HG02642 (cell line): ENCODE results near the gene FAM53B.
"Not testable (repeated sequence)": the region's sequence is repeated elsewhere in the genome, so short reads cannot be mapped to it uniquely, and the experiment has no call there.

Source experiments
- ATAC-seq: cut with Tn5 transposase; IDR thresholded peaks from one replicate; pipeline ENCODE4 v1.9.1; 2021; ENCODE audit warnings: mild to moderate bottlenecking; ENCODE audit not compliant: unreplicated experiment, poor library complexity

FAM53B gene

GRCh38 chr10:124592736-124593430 lies 151.3 kb downstream of the FAM53B start:
- ATAC-seq = no peak

GRCh38 chr10:124592101-124592500 lies 152.1 kb downstream of the FAM53B start:
- ATAC-seq = no peak

- no peak for ATAC-seq
Measured at GRCh38 chr10:124591123-124591495, 153.1 kb downstream of the FAM53B start.

GRCh38 chr10:124590216-124591122 lies 153.7 kb downstream of the FAM53B start:
- ATAC-seq = no peak

- ATAC-seq = no peak
Measured at GRCh38 chr10:124589491-124590041, 154.6 kb downstream of the FAM53B start.

GRCh38 chr10:124588736-124589490 lies 155.3 kb downstream of the FAM53B start:
- no peak for ATAC-seq

GRCh38 chr10:124588341-124588735 lies 155.8 kb downstream of the FAM53B start:
- not testable (repeated sequence) for ATAC-seq

- ATAC-seq = no peak
Measured at GRCh38 chr10:124587811-124588211, 156.4 kb downstream of the FAM53B start.

- ATAC-seq = no peak
Measured at GRCh38 chr10:124586142-124586541, 158.0 kb downstream of the FAM53B start.

- no peak for ATAC-seq
Measured at GRCh38 chr10:124579011-124579399, 165.2 kb downstream of the FAM53B start.

- ATAC-seq = no peak
Measured at GRCh38 chr10:124578231-124579010, 165.8 kb downstream of the FAM53B start.

- ATAC-seq = no peak
Measured at GRCh38 chr10:124577651-124578050, 166.5 kb downstream of the FAM53B start.

- ATAC-seq = no peak
Measured at GRCh38 chr10:124576526-124577420, 167.4 kb downstream of the FAM53B start.

- no peak for ATAC-seq
Measured at GRCh38 chr10:124575107-124576035, 168.8 kb downstream of the FAM53B start.

- no peak for ATAC-seq
Measured at GRCh38 chr10:124574456-124575070, 169.6 kb downstream of the FAM53B start.

GRCh38 chr10:124573726-124574455 lies 170.3 kb downstream of the FAM53B start:
- ATAC-seq = no peak

GRCh38 chr10:124572751-124573150 lies 171.4 kb downstream of the FAM53B start:
- ATAC-seq = no peak
